WTC11 (cell line): ENCODE measurements around the gene NPDC1.

Experiments
- ESRRA ChIP-seq: sonication (generic); formaldehyde crosslinking; IDR thresholded peaks from 2 replicates; pipeline ENCODE4 v1.8.1; 2022; ENCODE audit warnings: mild to moderate bottlenecking, missing genetic modification reagents, borderline replicate concordance
- IRF2 ChIP-seq: sonication (generic); formaldehyde crosslinking; IDR thresholded peaks from 2 replicates; pipeline ENCODE4 v1.8.0; 2022; ENCODE audit warnings: low read depth, missing genetic modification reagents, borderline replicate concordance
- NR2C2 ChIP-seq: sonication (generic); formaldehyde crosslinking; IDR thresholded peaks from 2 replicates; pipeline ENCODE4 v1.8.0; 2022; ENCODE audit warnings: mild to moderate bottlenecking, missing genetic modification reagents
- ZNF317 ChIP-seq: sonication (generic); formaldehyde crosslinking; IDR thresholded peaks from 2 replicates; pipeline ENCODE4 v1.8.1; 2023; ENCODE audit warnings: low read depth, mild to moderate bottlenecking, moderate library complexity, missing genetic modification reagents, borderline replicate concordance

DNA sequence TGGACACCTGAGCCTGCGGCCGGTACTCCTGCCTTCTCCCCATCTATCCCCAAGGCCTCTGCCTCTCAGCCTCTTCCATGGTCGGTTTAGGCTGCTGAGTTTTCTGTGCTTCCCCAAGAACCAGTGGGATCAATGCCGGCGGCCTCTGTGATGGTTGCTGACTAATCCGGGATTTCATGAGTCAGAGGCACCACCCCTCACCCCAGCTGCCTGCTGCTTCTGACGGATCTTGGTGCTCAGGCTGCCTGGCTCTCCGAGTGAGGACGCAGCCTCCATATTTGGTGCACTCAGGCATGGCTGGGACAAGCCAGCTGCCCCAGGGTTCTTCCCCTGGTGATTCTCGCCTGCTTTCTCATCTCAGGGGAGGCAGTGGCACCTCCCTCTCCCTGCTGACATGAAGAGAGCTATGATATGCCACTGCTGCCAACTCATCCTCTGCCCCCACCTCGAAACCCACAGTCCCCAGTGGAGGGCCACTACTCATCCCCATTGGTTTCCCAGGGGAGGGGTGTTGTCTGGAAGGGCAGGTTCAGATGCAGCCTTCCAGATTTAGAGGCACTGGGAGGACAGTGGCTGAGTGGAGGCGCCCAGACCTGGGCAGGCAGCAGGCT lies 37.5 kb upstream of the NPDC1 start:
- no peak for TF ChIP-seq ZNF317 (CRISPR knock-in tag)
- TF ChIP-seq NR2C2 (CRISPR knock-in tag): no peak
- TF ChIP-seq ESRRA (CRISPR knock-in tag): no peak
- TF ChIP-seq IRF2 (CRISPR knock-in tag): no peak
